Small intestine (tissue), 7 donors: ENCODE data around the gene DERA. TPM values are rescaled to one million over a fixed set of nuclear protein-coding genes. Genes with fewer than 3 reads are reported as not detected.
"Not testable (repeated sequence)": the region's sequence is repeated elsewhere in the genome, so short reads cannot be mapped to it uniquely, and the experiment has no call there.

Experiments used
- DNase-seq, 2 donors: peaks; one replicate each; pipeline versions ENCODE4 v3.0.0 to v3.0.0-alpha.2; 2013
- FAIRE-seq: peaks from 2 replicates; lab custom pipeline; 2012; peaks lifted over from hg19 to GRCh38; lab: Jason Lieb, UNC
- H3K27ac ChIP-seq, 3 donors: one replicate each; pipeline ENCODE4 v1.5.1; 2013; ENCODE audit warnings: low read length in 2 of 3, mild to moderate bottlenecking in 2 of 3, control low read depth in 1 of 3, inconsistent platforms in 1 of 3, low read depth in 1 of 3, moderate library complexity in 1 of 3
- H3K27me3 ChIP-seq, 3 donors: one replicate each; pipeline ENCODE4 v1.6.1; 2013; ENCODE audit warnings: low read length in 3 of 3, inconsistent platforms in 1 of 3; ENCODE audit not compliant: control insufficient read depth in 3 of 3, insufficient read depth in 3 of 3
- H3K36me3 ChIP-seq, 3 donors: one replicate each; pipeline ENCODE4 v1.6.1; 2013; ENCODE audit warnings: low read length in 3 of 3, inconsistent platforms in 1 of 3, low read depth in 1 of 3, mild to moderate bottlenecking in 1 of 3, moderate library complexity in 1 of 3; ENCODE audit not compliant: control insufficient read depth in 3 of 3, insufficient read depth in 2 of 3
- H3K4me1 ChIP-seq, 3 donors: one replicate each; pipeline ENCODE4 v1.6.1; 2013; ENCODE audit warnings: low read length in 2 of 3, inconsistent platforms in 1 of 3, low read depth in 1 of 3, mild to moderate bottlenecking in 1 of 3, moderate library complexity in 1 of 3; ENCODE audit not compliant: control insufficient read depth in 3 of 3, insufficient read depth in 2 of 3
- H3K4me3 ChIP-seq, 3 donors: one replicate each; pipeline ENCODE4 v1.5.1; 2013; ENCODE audit warnings: low read length in 3 of 3, control low read depth in 1 of 3, inconsistent platforms in 1 of 3, low read depth in 1 of 3, mild to moderate bottlenecking in 1 of 3, moderate library complexity in 1 of 3
- H3K9me3 ChIP-seq, 2 donors: one replicate each; pipeline ENCODE4 v1.6.1; 2013; ENCODE audit warnings: low read depth in 1 of 2, low read length in 1 of 2; ENCODE audit not compliant: control insufficient read depth in 2 of 2, insufficient read depth in 1 of 2
- WGBS, 3 donors: extraction: QIAGEN DNeasy Blood & Tissue Kit; methylation state at CpG; one replicate each; pipeline ENCODE4 v1.1.7; 2013; 5-methylcytosine and 5-hydroxymethylcytosine counted together
- polyA plus RNA-seq, 4 donors: library from polyadenylated mRNA; stranded (reverse) in 3 of 4; unstranded in 1 of 4; fragments of 200-250 nt in 3 of 4; fragments of 120-200 nt in 1 of 4; gene quantifications; one replicate each; pipeline versions ENCODE4 v1.2.1 to v1.2.3, GENCODE V29; 2013
- donor health status: healthy with polysubstance abuse.
- donor health status: control.
- donor health status: control.
- donor health status: Bipolar disorder and iron deficiency.
- donor health status: healthy.

Gene DERA
- polyA plus RNA-seq, 4 donors, result 36.0 to 133 (median 90.5) TPM

- DNase-seq, result no peak
- 89 to 98% (median 95%) methylated on average over 3 of the region's 3 CpGs for WGBS, 3 donors
- FAIRE-seq, result no peak
- peaks cover 0 to 2% (median 0%) of the 10 kb centered on the region in 3 donors for H3K4me1 ChIP-seq
- peaks cover 2 to 9% (median 4%) of the 10 kb centered on the region in 3 donors for H3K36me3 ChIP-seq
- no peaks in the 10 kb centered on the region for H3K9me3 ChIP-seq
- no peak overlapping the region for H3K4me3 ChIP-seq
- H3K27ac ChIP-seq, result no peak overlapping the region
- no peaks in the 10 kb centered on the region for H3K27me3 ChIP-seq
These were observed 92.3 kb downstream of the DERA start for GRCh38 chr12:16003460-16003859.

DNA sequence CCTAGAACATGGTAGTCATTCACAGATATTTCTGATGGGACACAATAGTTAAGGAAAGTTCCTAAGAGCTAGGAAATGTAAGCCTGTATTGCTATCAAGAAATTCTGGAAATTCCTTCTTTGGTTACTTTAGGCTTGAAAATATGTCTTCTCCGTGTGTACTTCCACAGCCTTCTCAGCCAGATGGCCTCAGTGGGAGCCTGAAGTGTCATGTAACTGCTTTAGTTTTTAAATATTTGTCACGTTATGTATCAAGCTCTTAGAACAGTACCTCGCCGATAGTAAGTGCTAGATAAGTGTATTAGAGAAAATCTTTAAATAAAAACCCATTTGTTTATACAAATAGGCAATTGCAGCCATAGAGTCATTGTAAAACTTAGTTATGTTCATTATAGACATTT lies 95.6 kb downstream of the DERA start:
- no peaks in the 10 kb centered on the region for H3K27me3 ChIP-seq
- H3K4me1 ChIP-seq, result peaks cover 0 to 2% (median 0%) of the 10 kb centered on the region in 3 donors
- no peak overlapping the region for H3K27ac ChIP-seq
- DNase-seq, result no peak
- no peak overlapping the region for H3K4me3 ChIP-seq
- peaks cover 2 to 4% (median 4%) of the 10 kb centered on the region in 3 donors for H3K36me3 ChIP-seq
- 90 to 97% (median 95%) methylated on average over 4 of the region's 4 CpGs for WGBS, 3 donors
- FAIRE-seq, result no peak
- no peaks in the 10 kb centered on the region for H3K9me3 ChIP-seq

DNA sequence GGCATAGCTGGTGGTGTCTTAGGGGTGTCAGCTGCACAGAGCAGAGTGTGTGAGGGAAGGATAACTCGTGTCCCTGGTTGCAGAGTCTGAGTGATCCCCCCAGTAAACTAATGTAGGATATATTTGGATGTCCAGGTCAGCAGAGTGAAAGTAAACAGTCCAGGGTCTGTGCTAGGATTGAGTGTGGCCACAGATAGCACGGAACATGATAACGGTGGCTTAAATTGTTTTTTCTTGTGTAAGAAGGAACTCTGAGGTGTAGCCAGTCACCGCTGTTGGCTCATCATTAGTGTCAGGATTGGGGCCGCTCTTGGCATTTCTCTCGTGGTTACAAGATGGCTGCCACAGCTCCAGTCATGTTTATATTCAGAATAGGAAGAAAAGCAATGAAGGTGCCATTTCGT lies 97.3 kb downstream of the DERA start:
- Histone ChIP-seq H3K36me3 (peaks cover 2 to 4% (median 2%) of the 10 kb centered on the region in 3 donors), H3K27ac (no peak overlapping the region), H3K9me3 (peaks cover 0 to 2% of the 10 kb centered on the region in 2 donors), H3K4me1 (peaks cover 0 to 3% (median 0%) of the 10 kb centered on the region in 3 donors), H3K4me3 (no peak overlapping the region), H3K27me3 (no peaks in the 10 kb centered on the region)
- 87 to 93% (median 92%) methylated on average over 7 of the region's 7 CpGs for WGBS, 3 donors
- DNase-seq, result peak in 1 of 2 donors; percentile 15
- no peak for FAIRE-seq

- Histone ChIP-seq H3K27ac (no peak overlapping the region), H3K4me3 (no peak overlapping the region), H3K36me3 (peaks cover 2 to 7% (median 5%) of the 10 kb centered on the region in 3 donors), H3K9me3 (peaks cover 0 to 22% of the 10 kb centered on the region in 2 donors), H3K4me1 (peaks cover 0 to 3% (median 0%) of the 10 kb centered on the region in 3 donors), H3K27me3 (no peaks in the 10 kb centered on the region)
- DNase-seq (peak in 1 of 2 donors; percentile 35), FAIRE-seq (no peak)
These were observed 101.0 kb downstream of the DERA start for GRCh38 chr12:16012117-16012516.

DNA sequence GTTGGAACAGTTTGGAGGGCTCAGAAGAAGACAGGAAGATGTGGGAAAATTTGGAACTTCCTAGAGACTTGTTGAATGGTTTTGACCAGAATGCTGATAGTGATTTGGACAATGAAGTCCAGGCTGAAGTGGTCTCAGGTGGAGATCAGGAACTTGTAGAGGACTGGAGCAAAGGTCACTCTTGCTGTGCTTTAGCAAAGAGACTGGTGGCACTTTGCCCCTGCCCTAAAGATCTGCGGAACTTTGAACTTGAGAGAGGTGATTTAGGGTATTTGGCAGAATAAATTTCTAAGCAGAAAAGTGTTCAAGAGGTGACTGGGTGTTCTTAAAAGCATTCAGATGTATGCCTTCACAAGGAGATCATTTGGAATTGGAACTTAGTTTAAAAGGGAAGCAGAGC lies 102.6 kb downstream of the DERA start:
- not testable (repeated sequence) for H3K36me3 ChIP-seq, H3K4me1 ChIP-seq, H3K4me3 ChIP-seq, H3K27me3 ChIP-seq, H3K27ac ChIP-seq, FAIRE-seq, DNase-seq
- WGBS, 3 donors, result 90 to 96% (median 94%) methylated on average over 1 of the region's 1 CpG
- peaks cover 0 to 22% of the 10 kb centered on the region in 2 donors for H3K9me3 ChIP-seq

GRCh38 chr12:16014394-16014793 lies 103.3 kb downstream of the DERA start:
- WGBS, 3 donors, result 94 to 98% (median 97%) methylated on average over 6 of the region's 6 CpGs
- H3K9me3 ChIP-seq, result peaks cover 0 to 22% of the 10 kb centered on the region in 2 donors
- H3K36me3 ChIP-seq, H3K4me3 ChIP-seq, DNase-seq, H3K27me3 ChIP-seq, FAIRE-seq, H3K27ac ChIP-seq, H3K4me1 ChIP-seq: not testable (repeated sequence)

GRCh38 chr12:16016748-16017147 lies 105.6 kb downstream of the DERA start:
- Histone ChIP-seq H3K27ac (no peak overlapping the region), H3K4me3 (no peak overlapping the region), H3K27me3 (no peaks in the 10 kb centered on the region), H3K36me3 (peaks cover 0 to 16% (median 7%) of the 10 kb centered on the region in 3 donors), H3K4me1 (peaks cover 0 to 8% (median 3%) of the 10 kb centered on the region in 3 donors), H3K9me3 (peaks cover 0 to 43% of the 10 kb centered on the region in 2 donors)
- FAIRE-seq (no peak), DNase-seq (no peak)
- 92 to 98% (median 94%) methylated on average over 3 of the region's 3 CpGs for WGBS, 3 donors

- Histone ChIP-seq H3K4me1 (peaks cover 0 to 9% (median 3%) of the 10 kb centered on the region in 3 donors), H3K36me3 (peaks cover 0 to 16% (median 10%) of the 10 kb centered on the region in 3 donors), H3K27me3 (no peaks in the 10 kb centered on the region), H3K4me3 (no peak overlapping the region), H3K9me3 (peaks cover 0 to 46% of the 10 kb centered on the region in 2 donors), H3K27ac (no peak overlapping the region)
- FAIRE-seq (no peak), DNase-seq (no peak)
- 92 to 97% (median 96%) methylated on average over 2 of the region's 2 CpGs for WGBS, 3 donors
These were observed 107.2 kb downstream of the DERA start for GRCh38 chr12:16018306-16018705.

DNA sequence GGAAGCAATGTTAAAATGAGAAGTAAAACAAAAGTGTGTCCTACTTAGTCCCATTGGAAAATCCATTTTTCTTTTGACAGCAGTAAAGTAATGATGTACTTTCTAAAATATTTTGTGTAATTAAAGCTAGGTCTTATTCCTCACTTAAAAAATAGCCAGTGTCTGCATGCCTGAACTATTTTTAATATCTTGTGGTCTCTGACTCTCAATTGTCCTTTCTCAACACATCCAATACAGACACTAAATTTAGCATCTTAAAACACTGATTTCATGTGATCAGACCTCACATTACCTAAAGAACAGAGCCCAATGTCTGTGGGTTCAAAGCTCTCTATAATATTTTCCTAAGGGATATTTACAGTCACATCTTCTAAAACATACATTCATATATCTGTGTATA lies 108.0 kb downstream of the DERA start:
- no peak for DNase-seq
- Histone ChIP-seq H3K4me3 (no peak overlapping the region), H3K36me3 (peaks cover 0 to 15% (median 10%) of the 10 kb centered on the region in 3 donors), H3K9me3 (peaks cover 0 to 38% of the 10 kb centered on the region in 2 donors), H3K27ac (no peak overlapping the region), H3K4me1 (peaks cover 0 to 9% (median 3%) of the 10 kb centered on the region in 3 donors), H3K27me3 (no peaks in the 10 kb centered on the region)
- no peak for FAIRE-seq
